Smooth muscle cell of the umbilical artery (primary cell): ENCODE measurements around the gene CEACAM4. TPM values are rescaled to one million over a fixed set of nuclear protein-coding genes. Genes with fewer than 3 reads are reported as not detected.

Source experiments
- total RNA-seq: library from RNA; depleted of rRNA; stranded (reverse); fragments of >200 nt; gene quantifications from 2 replicates; pipeline ENCODE4 v1.2.3, GENCODE V29; 2014

The CEACAM4 gene
- total RNA-seq: not detected in 2 replicates

GRCh38 chr19:41626877-41627276, at the start of gene CEACAM4:
Gene CEACAM4, minus strand, starts transcription at chr19:41627074. Its CDS starts 111 bp downstream, at chr19:41626963.

GRCh38 chr19:41575998-41576397, 50.9 kb downstream of the CEACAM4 start, which contains the start of gene CEACAM21:
Gene CEACAM21, plus strand, starts transcription at chr19:41576166. Its CDS starts 109 bp downstream, at chr19:41576275.

Other genes starting within 250 kb of the CEACAM4 start
- gene EXOSC5, start 229.7 kb downstream of the CEACAM4 start, total RNA-seq: 7.1 and 8.6 TPM in 2 replicates
- 25.5 and 27.9 TPM in 2 replicates for gene BCKDHA, start 229.3 kb downstream of the CEACAM4 start, total RNA-seq
- 0.30 and 0.88 TPM in 2 replicates for gene B3GNT8, start 199.7 kb downstream of the CEACAM4 start, total RNA-seq
- 31.8 and 35.2 TPM in 2 replicates for gene DMAC2, start 187.2 kb downstream of the CEACAM4 start, total RNA-seq
- gene ERICH4, start 183.9 kb downstream of the CEACAM4 start, total RNA-seq: not detected in 2 replicates
- not detected in 2 replicates for gene CEACAM21, start 50.9 kb downstream of the CEACAM4 start, total RNA-seq
- gene CEACAM7, start 61.2 kb upstream of the CEACAM4 start, total RNA-seq: not detected in 2 replicates
- not detected in 2 replicates for gene CEACAM5, start 81.6 kb upstream of the CEACAM4 start, total RNA-seq
- gene CEACAM6, start 128.5 kb upstream of the CEACAM4 start, total RNA-seq: not detected in 2 replicates
- gene CEACAM3, start 169.5 kb upstream of the CEACAM4 start, total RNA-seq: not detected in 2 replicates
- not detected in 2 replicates for gene LYPD4, start 217.6 kb upstream of the CEACAM4 start, total RNA-seq
- gene DMRTC2, start 218.0 kb upstream of the CEACAM4 start, total RNA-seq: not detected in 2 replicates
- gene RPS19, start 233.2 kb upstream of the CEACAM4 start, total RNA-seq: 936 and 1,351 TPM in 2 replicates